Subcutaneous abdominal adipose tissue (tissue), 5 donors: ENCODE results near the gene MATN3.

ENCODE experiments used
- H3K27ac ChIP-seq: one replicate; pipeline ENCODE4 v1.7.0; 2013; ENCODE audit warnings: low read depth, mild to moderate bottlenecking, inconsistent platforms, low read length, moderate library complexity
- H3K27me3 ChIP-seq, 5 donors: one replicate each; pipeline ENCODE4 v1.7.0; 2013; ENCODE audit warnings: low read length in 5 of 5, inconsistent platforms in 1 of 5; ENCODE audit not compliant: control insufficient read depth in 5 of 5, insufficient read depth in 4 of 5
- H3K36me3 ChIP-seq, 5 donors: one replicate each; pipeline ENCODE4 v1.7.0; 2013; ENCODE audit warnings: low read length in 5 of 5; ENCODE audit not compliant: control insufficient read depth in 5 of 5, insufficient read depth in 5 of 5
- H3K4me1 ChIP-seq, 5 donors: one replicate each; pipeline ENCODE4 v1.7.0; 2013; ENCODE audit warnings: low read length in 5 of 5, mild to moderate bottlenecking in 3 of 5, moderate library complexity in 1 of 5; ENCODE audit not compliant: control insufficient read depth in 5 of 5, insufficient read depth in 5 of 5
- H3K4me3 ChIP-seq, 5 donors: one replicate each; pipeline ENCODE4 v1.7.0; 2013; ENCODE audit warnings: low read length in 5 of 5, low read depth in 1 of 5
- H3K9ac ChIP-seq, 5 donors: one replicate each; pipeline ENCODE4 v1.7.0; 2013; ENCODE audit warnings: low read length in 5 of 5, mild to moderate bottlenecking in 4 of 5, moderate library complexity in 3 of 5
- H3K9me3 ChIP-seq, 5 donors: one replicate each; pipeline ENCODE4 v1.7.0; 2013; ENCODE audit warnings: low read length in 5 of 5; ENCODE audit not compliant: control insufficient read depth in 5 of 5
- donor health status: healthy.
- donor health status: healthy.
- donor health status: healthy.
- donor health status: healthy.
- donor health status: healthy.

MATN3 gene

GRCh38 chr2:20040489-20041172 lies 28.2 kb upstream of the MATN3 start:
- Histone ChIP-seq H3K9ac (no peak overlapping the region), H3K27ac (peak overlapping the region; percentile 34), H3K27me3 (no peaks in the 10 kb centered on the region), H3K4me3 (no peak overlapping the region), H3K4me1 (peaks cover 2 to 35% (median 30%) of the 10 kb centered on the region in 5 donors), H3K36me3 (peaks cover 28 to 46% (median 43%) of the 10 kb centered on the region in 5 donors), H3K9me3 (no peaks in the 10 kb centered on the region)

DNA sequence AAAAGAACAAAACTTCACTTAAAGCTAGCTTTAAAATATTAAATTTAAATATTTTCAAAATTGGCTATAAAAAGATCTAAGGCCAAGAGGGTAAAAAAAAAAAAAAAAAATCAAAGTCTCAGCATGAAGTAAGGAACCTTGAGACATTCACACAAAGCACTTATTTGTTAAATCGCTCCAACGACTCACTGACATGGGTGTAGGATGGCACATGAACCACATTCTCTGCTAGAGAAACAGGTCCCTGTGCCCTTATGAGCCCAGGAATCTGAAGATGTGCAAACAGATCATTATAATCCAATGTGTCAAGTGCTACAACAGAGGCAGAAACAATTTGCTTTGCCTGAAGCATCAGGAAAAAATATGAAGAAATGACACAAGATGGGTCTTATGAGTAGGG lies 25.2 kb upstream of the MATN3 start:
- Histone ChIP-seq H3K9ac (peak overlapping the region in 1 of 5 donors; percentile 29), H3K4me3 (no peak overlapping the region), H3K9me3 (no peaks in the 10 kb centered on the region), H3K27ac (no peak overlapping the region), H3K4me1 (peaks cover 2 to 12% (median 10%) of the 10 kb centered on the region in 5 donors), H3K27me3 (no peaks in the 10 kb centered on the region), H3K36me3 (peaks cover 51 to 74% (median 69%) of the 10 kb centered on the region in 5 donors)

DNA sequence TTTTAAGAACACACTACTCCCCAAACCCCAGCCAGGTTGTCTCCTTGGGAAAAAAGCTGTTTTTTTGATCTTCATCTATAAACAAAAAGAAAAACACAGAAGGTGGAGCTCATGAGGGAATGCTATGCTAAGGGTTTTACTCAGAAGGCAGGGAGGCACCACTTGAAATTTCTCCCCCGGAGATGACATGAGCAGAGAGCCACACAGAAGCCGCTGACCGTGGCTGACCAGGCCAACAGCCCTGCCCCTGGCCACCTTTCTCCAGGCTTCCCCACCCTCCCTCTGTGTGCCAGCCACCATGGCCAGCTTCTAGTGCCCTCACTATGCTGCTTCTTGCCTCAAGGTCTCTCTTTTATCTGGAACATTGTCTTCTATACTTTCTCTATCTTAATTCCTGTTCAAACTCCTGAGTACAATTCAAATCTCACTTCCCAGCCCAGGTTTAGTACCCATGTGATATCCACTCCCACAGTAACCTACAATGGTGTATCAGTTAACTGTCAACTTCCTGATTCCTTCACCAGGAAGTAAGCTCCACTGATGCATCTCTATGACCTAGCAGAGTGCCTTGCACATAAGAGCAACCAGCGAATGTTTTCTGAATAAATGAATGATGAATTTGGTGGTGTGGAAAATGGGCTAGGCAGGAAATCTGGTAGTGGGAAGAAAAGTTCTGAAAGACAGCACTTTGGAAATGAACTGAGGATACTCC lies 23.6 kb upstream of the MATN3 start:
- Histone ChIP-seq H3K27ac (peak overlapping the region; percentile 13), H3K4me1 (peaks cover 0 to 5% (median 0%) of the 10 kb centered on the region in 5 donors), H3K9ac (no peak overlapping the region)

DNA sequence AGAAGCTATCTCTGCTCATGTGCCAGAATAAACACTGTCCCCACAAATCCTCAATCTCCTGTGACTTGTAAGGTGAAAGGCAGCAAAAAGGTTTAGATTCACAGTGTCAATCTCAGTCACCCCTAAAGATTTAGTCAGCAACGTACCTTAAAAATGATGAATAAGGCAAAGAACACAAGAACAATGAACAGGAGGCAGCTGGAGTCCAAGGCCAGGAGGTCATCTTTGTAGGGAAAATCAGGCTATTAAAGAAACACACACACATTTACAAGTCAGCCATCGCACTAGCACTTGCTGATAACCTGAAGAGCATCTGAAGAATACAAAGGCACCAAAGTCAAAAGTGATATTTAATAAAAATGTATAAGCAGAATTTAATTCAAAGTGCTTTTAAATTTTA lies 22.4 kb upstream of the MATN3 start:
- no peak overlapping the region for H3K4me3 ChIP-seq
- H3K27ac ChIP-seq: no peak overlapping the region
- no peak overlapping the region for H3K9ac ChIP-seq
- peaks cover 0 to 5% (median 0%) of the 10 kb centered on the region in 5 donors for H3K4me1 ChIP-seq
- H3K9me3 ChIP-seq: peaks cover 0 to 2% (median 0%) of the 10 kb centered on the region in 5 donors
- H3K27me3 ChIP-seq: no peaks in the 10 kb centered on the region
- H3K36me3 ChIP-seq: peaks cover 58 to 93% (median 84%) of the 10 kb centered on the region in 5 donors

More for the DNA sequence above, 23.6 kb upstream of the MATN3 start:
- Histone ChIP-seq H3K36me3 (peaks cover 66 to 90% (median 83%) of the 10 kb centered on the region in 5 donors), H3K9me3 (no peaks in the 10 kb centered on the region), H3K27me3 (no peaks in the 10 kb centered on the region), H3K4me3 (no peak overlapping the region)

GRCh38 chr2:20034218-20034617 lies 21.8 kb upstream of the MATN3 start:
- peaks cover 61 to 89% (median 80%) of the 10 kb centered on the region in 5 donors for H3K36me3 ChIP-seq
- peaks cover 0 to 2% (median 0%) of the 10 kb centered on the region in 5 donors for H3K9me3 ChIP-seq
- H3K4me1 ChIP-seq: peaks cover 0 to 5% (median 0%) of the 10 kb centered on the region in 5 donors
- H3K9ac ChIP-seq: no peak overlapping the region
- no peaks in the 10 kb centered on the region for H3K27me3 ChIP-seq
- H3K4me3 ChIP-seq: no peak overlapping the region
- no peak overlapping the region for H3K27ac ChIP-seq

DNA sequence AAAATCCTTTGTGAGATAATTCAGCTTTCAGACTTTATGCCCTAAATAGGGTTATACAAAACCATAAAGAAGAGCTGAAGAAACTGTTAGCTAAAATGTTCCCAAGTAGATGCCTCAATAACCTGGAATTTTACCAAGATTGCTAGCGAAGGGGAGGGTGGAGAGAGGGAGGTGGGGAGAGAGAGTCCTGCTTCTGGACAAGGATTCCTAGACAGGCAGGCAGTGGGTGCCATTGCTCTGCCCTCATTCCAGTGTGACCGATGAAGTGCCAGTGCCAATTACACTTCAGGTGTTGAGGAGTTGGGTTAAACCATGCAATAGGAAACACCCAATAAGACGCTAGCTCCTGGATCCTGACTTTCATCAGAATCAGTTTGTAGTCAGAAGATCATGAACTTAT lies 20.9 kb upstream of the MATN3 start:
- Histone ChIP-seq H3K36me3 (peaks cover 68 to 89% (median 76%) of the 10 kb centered on the region in 5 donors), H3K27ac (no peak overlapping the region), H3K4me3 (no peak overlapping the region), H3K9me3 (peaks cover 0 to 2% (median 0%) of the 10 kb centered on the region in 5 donors), H3K4me1 (peaks cover 0 to 5% (median 0%) of the 10 kb centered on the region in 5 donors), H3K9ac (no peak overlapping the region), H3K27me3 (no peaks in the 10 kb centered on the region)

DNA sequence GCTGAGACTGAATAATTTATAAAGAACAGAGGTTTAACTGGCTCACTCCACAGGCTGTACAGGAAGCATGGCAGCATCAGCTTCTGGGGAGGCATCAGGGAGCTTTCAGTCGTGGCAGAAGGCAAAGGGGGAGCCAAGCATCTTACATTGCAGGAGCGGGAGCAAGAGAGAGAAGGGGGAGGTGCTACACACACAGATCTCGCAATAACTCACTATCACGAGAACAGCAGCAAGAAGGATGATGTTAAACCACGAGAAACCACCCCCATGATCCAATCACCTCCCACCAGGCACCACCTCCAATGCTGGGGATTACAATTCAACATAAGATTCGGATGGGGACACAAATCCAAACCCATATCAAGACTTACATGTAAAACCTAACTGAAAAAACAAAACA lies 17.8 kb upstream of the MATN3 start:
- Histone ChIP-seq H3K4me1 (peaks cover 0 to 9% (median 0%) of the 10 kb centered on the region in 5 donors), H3K27me3 (no peaks in the 10 kb centered on the region), H3K36me3 (peaks cover 51 to 71% (median 65%) of the 10 kb centered on the region in 5 donors), H3K4me3 (no peak overlapping the region), H3K9ac (no peak overlapping the region), H3K9me3 (peaks cover 0 to 2% (median 0%) of the 10 kb centered on the region in 5 donors), H3K27ac (no peak overlapping the region)

DNA sequence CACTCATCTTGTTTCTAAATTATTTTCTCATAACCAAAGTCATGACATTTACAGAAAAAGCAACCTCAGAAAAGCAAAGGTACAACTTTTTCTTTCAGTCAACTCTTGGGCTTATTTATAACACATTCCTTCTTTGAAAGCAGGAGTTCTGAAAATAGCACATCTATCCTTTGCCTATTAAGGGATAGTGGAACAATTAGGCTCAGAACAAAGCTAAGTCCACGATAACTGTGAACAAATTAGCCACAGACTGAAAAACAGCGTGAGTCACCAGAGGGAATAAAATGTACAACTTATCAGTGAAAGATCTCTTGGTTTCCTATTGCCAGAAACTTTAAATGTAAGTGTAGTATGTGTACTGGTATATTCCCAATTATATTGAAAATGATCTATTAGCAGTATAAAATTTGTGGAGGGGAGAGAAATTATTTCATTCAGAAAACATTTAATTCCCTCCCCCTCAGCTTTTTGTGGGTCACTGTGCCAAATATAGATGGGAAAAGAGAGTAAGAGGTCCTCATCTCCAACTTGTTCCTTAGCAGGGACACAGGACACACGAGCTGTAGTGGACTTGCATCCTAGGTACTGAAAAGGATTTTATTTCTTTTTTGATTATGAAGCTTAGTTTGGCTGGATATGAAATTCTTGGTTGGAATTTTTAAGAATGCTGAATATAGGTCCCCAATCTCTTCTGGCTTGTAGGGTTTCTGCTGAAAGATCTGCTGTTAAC lies 15.4 kb upstream of the MATN3 start:
- H3K36me3 ChIP-seq: peaks cover 31 to 50% (median 44%) of the 10 kb centered on the region in 5 donors
- H3K9me3 ChIP-seq: peaks cover 0 to 2% (median 0%) of the 10 kb centered on the region in 5 donors
- no peak overlapping the region for H3K9ac ChIP-seq
- H3K4me1 ChIP-seq: peaks cover 0 to 9% (median 0%) of the 10 kb centered on the region in 5 donors
- H3K4me3 ChIP-seq: no peak overlapping the region
- H3K27me3 ChIP-seq: no peaks in the 10 kb centered on the region
- H3K27ac ChIP-seq: peak overlapping the region; percentile 35

DNA sequence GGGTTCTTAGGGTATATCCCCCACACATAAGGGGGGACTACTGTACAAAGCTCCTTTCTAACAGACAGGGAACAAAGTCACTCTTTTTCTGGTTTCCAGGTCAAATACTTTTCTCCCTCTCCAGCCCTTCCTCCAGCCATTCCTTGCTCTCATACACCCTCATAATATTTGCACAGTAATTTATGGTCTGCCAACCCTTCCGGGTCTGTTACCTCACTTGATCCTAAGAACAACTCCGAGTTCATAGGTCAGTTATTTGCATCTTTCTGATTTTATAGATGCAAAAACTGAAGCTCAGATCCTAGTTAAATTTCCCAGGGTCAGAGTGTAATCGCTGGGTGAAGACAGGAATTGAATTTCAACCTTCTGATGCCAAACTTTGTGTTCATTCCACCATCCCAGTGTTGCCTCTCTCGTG lies 14.8 kb upstream of the MATN3 start:
- H3K36me3 ChIP-seq: peaks cover 25 to 44% (median 39%) of the 10 kb centered on the region in 5 donors
- peak overlapping the region; percentile 35 for H3K27ac ChIP-seq
- peaks cover 0 to 9% (median 0%) of the 10 kb centered on the region in 5 donors for H3K4me1 ChIP-seq
- H3K9ac ChIP-seq: no peak overlapping the region
- no peaks in the 10 kb centered on the region for H3K27me3 ChIP-seq
- peaks cover 0 to 2% (median 0%) of the 10 kb centered on the region in 5 donors for H3K9me3 ChIP-seq
- H3K4me3 ChIP-seq: no peak overlapping the region
